Activated CD4-positive, alpha-beta T cell treated with anti-CD3 and anti-CD28 coated beads, Interleukin-2, amount 50 U/mL, for 16 hours (primary cell): ENCODE measurements around the gene GAS7.
"Not testable (repeated sequence)": the region's sequence is repeated elsewhere in the genome, so short reads cannot be mapped to it uniquely, and the experiment has no call there.

Experiments used
- DNase-seq: peaks from one replicate; pipeline ENCODE4 v3.0.0-alpha.2; 2020

The GAS7 gene

DNA sequence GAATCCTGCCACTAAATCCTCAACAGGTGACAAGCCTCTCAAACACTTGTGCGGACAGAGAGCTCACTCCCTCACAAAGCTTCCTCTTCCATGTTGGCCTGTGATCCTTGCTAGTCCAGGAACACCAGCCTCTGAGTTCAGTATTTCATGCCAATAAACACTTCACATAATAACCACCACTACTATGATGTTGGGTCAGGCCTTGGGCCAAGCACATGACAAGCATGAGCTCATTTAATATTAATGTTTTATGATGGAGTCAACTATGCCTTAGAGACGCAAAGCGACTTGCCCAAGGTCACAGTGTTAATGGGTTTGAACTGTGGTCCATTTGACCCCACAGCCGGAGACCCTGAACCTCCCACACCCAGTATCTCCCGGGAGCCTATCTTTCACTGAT, 129.1 kb downstream of the GAS7 start:
- DNase-seq, result no peak

DNA sequence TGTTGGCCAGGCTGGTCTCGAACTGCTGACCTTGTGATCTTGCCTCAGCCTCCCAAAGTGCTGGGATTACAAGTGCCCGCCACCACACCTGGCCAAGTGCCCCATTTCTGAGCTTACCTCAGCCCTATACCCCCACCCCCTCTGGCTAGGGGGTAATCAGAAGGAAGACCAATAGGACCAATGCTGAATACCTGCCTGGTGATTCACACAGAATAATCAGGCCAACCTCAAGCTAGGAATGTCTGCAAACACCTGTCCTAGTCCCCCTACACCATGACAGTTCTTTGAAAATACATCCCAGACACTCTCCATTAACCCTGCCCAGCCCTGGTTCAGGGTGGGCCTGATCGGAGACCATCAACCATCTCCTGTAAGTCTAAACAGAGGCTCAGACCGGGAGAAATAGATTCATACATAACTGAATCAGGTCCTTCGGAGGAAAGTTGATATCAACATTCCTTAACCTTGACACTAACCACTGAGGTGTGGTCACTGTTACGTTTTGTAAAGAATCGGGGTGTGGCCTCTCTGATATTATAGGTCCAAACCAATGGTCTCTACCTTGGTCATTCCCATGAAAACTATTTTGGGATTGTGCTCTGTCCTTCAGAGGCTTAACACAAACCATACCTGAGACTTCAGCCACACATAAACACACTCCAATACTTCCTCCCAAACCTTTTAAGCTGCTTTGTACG, 130.8 kb downstream of the GAS7 start:
- DNase-seq, result no peak

DNA sequence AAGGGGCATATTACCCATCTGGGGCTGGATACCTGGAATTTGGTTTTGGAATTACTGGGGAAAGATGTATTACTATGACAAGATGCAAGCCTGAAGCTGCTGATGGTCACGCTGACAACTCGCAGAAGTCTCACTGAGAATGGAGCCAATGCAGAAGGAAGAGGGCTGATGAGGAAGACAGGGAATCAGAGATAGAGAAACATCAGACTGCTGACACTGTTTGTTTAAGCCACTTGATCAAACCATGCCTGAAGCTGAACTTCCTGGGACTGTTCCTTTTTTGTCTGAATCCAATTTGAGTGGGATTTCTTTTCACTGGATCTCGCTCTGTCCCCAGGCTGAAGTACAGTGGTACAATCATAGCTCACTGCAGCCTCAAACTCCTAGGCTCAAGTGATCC, 133.9 kb downstream of the GAS7 start:
- no peak for DNase-seq

DNA sequence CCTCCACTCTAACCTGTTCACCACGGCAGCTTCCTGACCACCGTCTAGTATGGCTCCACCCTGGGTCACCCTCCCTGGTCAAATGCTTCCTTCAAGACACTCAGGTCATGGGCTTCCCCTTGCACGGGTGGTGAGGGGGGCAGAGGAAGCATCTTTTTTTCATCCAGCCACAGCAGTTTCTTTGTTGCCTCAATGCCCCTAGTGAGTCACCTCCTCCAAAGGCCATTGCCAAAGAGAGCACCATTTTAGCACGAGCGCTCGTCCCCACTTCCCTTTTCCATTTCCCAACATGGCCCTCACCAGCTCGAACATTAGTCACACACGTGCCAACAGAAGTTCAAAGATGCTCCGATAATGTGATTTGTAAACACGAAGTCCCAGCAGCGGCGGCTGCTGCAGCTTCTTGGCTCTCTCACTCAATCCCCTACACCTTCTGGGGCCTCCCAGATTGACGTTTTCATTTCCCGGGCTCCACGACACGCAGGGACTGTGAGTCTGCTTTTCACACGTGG, 134.6 kb downstream of the GAS7 start:
- DNase-seq, result no peak

DNA sequence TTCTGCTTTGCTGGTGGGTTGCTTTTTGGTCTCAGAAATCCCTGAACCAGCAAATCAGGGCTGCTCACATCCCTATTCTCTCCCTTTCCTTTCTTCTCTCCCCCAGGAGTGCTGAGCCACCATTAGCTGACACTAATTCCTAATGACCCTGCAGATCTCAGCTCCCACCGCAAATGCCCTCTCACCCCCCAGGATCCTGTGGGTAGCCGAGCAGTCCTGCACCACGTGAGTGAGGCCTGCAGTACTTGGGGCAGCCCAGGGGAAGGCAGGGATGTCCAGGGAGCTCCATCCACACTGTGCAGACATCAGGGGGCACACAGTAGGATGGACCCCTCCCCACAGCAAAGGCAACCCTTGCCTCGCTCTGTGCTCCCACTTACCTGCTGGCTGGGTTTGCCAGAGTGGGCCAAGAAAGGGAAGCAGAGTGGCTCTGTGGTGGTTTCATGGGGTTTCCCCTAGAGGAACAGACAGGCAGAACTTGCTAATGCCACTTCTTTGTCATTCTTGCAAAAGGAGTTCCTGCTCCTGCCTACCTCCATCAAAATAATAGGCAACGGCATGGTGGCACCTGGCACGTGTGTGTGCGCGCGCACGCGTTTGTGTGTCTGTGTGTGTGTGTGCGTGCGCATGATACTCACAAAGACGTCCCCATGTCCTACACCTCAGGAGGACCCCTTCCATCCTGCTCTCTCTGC, 135.6 kb downstream of the GAS7 start:
- no peak for DNase-seq

DNA sequence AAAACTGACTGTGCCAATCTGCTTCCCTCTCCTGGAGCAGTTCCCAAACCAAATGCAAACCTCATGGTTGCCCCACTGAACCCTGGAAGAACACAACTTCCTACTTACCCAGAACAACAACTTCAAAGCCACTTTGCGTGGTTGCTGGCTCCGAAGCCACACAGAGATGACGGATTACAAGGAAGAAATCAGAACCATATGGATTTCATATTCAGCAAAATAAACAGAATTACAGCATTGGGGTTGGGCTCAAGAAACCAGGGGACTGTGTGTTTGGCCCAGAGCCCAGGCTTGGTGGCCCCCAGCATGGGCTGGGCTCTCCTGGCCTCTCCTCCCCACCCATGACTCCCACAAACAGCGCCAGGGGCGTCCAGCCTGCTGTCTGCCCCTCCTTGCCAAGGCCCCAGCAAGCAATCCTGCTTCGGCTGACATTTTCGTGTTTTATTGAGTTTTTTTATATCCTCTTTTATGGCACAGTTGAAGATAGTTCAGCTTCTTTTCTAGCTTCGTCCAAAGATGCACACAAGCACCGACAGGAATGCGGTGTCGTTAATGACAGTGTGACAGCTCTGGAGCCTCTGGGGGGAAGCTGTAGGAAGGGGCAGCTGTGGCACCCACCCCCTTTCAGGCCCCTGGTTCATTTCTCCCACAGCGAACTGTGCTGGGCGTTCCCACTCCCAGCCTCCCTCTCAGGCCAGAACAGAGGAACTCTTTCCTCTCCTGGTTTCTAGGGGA, 137.1 kb downstream of the GAS7 start:
- DNase-seq, result no peak

DNA sequence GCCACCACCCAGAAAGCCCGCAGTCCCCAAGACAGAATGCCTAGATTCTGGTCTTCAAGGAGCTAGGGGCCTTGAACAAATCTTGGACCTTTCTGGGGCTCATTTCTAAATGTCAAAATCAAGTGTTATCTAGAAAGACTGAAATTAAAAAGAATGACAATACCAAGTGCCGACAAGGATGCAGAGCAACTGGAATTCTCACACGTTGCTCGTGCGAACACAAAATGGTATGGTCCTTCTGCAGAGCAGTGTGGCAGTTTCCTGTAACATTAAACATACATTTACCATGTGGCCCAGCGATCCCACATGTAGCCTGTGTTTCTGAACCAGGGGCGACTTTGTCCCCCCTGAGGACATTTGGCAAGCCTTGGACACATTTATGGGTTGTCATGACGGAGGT, 137.9 kb downstream of the GAS7 start:
- DNase-seq, result no peak

DNA sequence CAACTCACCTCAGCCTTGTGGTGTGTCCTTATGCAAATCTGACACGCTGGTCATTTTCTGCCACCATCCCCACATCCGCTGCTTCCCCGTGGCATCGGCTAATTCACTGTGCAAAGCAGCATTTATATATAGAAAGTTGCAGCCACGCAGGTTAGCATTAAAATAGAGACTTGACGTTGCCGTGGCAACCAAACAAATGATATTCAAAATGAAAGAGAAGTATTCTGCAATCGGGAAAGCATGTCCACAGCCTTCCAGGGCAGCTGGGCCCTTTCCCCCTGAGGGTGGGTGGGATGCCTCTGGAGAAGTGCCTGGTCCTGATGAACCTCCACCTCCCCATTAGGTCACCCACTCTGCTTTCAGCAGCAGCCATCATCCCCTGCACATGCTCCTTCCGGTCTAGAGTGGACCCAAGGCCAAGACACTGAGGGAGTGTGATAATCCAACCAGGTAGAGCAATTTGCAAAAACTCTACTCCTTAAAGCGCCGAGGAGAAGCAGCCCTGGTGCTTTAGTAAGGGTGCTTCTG, 138.7 kb downstream of the GAS7 start:
- DNase-seq, result no peak

DNA sequence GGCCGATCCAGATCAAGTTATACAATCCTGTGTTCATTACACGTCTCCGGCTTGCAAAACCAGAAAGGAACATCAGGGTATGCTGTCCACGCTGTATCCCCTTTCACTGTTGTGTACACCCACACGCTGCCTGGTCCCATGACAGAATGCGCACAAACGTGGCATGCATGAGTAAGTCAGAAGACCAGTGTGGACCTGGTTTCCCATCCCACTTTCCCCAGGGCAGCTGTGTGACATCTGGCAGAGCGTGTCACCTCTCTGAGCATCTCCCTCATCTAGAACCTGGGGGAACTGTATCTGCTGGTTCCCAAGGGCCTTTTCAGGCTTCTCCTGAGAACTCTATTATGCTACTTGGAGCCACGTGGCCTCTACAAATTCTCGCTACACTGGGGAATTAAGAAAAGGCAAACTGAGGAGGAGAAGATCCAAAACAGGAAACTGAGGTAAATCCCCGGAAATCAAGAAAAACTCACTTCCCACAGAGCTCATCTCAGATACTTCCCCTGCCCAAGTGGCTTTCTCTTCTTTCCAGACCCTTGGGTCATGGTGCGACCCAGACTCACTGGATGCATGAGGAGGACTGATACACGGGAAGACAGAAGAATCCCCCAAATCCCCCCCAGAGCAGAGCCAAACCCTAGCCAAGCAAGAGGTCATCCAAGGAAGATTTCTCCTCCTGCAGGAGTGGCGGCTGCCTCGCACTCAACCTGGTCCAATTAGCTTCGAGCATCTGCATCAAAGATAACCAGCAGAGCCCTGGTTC, 139.3 kb downstream of the GAS7 start:
- no peak for DNase-seq

DNA sequence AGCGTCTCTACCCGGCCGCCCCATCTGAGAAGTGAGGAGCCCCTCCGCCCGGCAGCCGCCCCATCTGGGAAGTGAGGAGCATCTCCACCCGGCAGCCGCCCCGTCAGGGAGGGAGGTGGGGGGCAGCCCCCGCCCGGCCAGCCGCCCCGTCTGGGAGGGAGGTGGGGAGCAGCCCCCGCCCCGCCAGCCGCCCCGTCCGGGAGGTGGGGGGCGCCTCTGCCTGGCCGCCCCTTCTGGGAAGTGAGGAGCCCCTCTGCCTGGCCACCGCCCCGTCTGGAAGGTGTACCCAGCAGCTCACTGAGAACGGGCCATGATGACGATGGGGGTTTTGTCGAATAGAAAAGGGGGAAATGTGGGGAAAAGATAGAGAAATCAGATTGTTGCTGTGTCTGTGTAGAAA, 140.9 kb downstream of the GAS7 start:
- DNase-seq, result not testable (repeated sequence)

DNA sequence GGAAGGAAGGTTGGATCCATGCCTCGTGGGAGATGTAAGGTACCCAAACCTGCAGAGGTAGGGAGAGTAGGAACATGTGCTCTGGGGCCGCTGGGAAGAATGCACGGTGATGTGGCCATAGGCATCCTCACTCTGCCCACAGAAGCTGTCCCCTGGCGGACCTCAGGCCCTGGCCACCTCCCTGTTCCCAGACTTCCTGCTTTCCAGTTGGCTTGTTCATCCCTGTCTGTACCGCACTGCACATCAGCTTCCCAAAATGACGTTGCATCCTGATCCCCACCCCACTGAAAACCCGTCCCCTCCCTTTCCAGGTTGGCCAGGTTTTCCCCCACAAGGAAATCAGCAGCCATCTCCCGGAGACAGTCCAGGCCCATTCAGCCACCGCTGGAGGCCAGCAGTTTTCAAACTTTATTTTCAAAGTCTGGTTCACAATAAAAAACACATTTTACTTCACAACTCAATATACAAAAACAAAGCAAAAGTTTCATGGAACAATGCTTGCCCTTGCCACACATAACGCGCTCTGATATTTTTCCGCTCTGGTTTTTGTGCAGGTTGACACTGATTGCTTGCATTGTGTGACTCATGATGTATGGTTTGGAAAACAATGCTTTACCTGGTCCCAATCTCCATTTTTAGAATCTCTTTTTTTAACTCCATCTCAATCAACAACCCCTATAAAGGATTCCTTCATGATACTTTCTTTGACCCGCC, 143.0 kb downstream of the GAS7 start:
- no peak for DNase-seq

DNA sequence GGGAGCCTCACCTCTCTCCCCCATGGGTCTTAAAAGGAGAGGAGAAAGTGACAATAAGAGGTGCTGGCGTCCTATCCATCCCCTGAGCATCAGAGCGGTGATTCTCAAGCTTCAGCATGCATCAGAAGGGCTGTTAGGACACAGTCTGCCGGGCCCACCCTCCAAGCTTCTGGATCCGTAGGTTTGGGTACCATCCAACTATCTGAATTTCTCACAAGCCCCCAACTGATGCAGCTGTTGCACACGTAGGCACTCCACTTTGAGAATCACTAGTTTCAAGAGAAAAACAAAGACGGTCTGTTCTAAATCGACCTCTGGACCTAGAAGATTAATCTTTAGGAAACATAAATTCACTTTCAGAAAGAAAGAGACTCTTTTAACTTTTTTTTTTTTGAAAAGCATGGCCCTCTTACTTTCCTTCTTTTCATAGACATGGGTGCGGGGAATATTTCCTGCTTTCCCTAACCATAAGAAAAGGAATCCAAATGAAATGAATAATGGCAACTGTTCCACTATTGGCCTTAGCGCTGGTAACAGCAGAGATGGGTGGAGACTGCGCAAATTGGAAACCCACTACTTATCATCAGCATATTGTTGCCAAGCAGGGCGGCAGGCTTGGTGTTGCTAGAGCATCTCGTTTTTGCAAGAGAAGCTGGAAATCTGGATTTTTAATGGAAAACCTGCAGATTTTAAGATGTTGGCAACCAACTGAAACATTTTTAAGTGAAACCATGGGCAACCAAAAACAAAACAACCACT, 144.4 kb downstream of the GAS7 start:
- DNase-seq, result no peak

DNA sequence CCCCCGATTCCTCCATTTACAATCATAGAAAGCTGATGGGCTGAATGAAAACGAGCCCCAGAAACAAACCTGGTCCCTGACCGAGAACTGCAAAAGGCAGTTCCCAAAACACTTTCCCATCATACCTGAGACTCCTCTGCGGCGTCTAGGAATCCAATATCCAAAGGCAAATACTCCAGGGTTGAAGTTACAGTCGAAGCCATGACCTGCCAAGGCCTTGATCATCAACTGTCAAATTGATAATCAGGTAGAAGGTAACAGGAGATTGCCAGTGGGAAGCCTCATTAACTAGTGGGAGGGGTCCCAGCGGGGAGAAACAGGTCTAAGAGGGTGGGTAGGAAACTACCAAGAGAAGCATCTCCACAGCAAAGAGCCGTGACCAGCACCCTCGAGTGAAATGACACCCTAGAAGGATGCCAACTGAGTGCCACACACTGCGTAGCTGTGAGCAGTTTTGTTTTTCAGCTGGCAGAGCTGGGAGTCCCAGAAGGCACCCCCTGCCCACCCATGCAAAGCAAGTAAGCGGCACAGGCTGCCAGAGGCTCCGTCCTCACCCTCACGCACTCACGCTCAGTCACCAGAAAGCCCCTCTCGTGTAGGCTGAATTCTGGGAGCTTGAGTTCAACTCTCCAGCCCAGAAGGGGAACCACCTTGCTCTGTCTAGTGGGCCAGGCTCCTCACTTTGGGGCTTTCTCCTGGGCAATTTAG, 146.1 kb downstream of the GAS7 start:
- DNase-seq, result no peak

DNA sequence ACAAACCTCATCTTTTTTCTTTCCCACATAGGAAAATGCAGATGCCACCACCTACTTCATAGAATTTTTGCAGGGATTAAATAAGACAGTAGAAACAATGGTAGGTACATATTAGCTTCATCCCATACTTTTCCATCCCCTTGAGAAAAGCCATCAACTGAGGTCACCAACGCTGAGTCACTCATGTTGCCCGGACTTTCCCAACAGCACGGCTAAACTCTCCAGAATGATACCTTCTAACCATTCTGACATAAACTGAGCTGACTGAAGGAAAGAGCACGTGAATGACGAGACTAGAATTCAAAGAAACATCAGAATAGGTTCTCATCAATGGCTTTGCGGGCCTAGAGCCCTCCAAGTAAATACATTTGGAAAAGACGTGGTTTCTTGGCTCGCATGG, 147.3 kb downstream of the GAS7 start:
- DNase-seq, result no peak

DNA sequence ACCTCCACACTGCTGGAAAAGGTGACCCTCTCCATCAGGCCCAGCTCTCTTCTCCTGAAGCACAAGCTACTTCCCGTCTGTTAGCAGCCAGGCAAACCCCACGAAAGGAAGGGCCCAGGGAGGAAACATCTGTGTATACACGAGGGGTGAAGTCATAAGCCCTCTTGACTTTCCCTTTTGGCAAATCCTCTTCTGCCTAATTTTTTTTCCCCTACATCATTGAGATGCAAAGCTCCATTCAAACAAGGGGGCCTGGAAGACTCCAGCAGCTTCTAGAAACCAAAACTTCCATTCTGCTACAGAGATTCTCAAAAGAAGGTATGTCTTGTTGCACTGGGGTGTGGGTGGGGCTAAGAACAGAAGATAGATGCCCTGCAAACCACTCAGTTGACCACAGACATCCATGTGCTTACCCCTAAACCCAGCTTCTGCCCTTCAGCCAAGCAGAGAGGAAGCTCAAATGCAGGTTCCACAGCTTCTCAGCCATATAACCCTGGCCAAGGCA, 147.8 kb downstream of the GAS7 start:
- DNase-seq, result no peak

DNA sequence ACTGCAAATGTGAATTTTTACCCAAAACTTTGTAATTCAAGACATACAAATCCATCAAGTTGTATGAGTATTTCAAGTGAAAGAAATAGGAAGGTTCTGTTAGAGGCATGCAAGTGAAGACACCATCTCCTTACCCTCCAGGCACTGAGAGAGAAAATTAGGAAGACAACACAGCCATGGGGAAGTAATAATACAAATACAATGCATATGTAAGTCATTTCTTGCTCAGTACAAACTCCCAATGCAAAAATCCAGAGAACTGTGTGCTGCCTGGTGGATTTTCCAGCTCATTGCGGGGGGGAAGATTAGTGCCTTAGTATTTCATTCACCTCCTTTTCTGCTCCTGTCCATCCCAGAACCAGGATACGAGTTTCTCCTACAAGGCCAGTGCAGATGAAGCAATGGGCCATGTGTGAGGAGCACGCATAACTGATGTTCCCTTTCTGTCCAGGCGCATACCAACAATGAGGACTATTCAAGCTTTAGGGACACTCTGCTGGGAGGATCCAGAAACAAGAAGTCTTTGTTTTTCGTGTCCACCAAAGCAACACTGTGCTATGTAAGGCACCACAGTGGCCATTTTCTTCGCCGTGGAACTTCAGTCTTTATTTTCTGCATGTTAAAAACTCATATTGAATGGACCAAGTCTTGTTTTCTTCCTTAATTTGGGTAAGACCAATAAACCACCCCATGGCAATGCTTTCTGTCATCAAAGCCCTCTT, 149.6 kb downstream of the GAS7 start:
- no peak for DNase-seq

DNA sequence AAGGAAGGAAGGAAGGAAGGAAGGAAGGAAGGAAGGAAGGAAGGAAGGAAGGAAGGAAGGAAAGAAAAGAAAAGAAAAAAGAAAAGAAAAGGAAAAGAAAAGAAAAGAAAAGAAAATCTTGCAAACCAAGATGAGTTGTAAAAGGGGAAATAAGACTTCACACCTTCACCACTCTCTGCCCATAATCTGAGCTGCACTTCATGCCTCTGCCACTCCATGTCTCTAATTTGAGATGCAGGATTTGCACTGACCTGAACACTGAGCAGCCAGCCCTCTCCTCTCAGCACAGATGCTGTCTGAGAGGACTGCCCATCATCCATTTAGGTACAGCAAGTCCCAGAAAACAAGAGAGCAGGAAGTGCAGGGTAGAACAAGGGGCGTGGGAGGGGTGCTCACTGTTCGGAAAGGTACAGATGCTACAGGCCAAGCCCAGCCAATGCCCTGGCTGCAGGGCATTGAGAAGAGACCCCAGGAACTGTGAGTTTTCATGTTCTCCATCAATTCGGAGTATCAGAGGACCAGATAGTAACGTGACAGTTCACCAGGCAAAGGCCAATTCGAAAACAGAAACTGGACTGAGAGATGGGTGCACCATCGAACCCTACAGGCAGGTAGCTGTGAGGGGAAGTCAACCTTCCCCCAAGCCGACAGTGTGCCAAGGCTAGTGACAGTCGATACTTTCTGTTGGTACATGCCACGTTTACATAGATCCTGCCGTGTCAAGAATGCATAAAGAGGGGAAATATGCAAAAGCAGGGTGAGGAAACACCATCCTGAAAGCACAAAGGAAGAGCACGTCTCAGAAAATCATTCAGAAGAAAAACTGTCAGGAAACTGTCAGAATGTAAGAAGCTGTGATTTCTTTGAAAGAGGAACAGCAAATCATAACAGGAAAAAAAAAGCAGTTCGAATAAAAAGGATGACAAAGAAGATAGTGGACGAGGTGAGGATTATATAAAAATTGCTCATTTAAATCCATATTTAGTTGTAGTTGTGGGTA, 151.3 kb downstream of the GAS7 start:
- no peak for DNase-seq

DNA sequence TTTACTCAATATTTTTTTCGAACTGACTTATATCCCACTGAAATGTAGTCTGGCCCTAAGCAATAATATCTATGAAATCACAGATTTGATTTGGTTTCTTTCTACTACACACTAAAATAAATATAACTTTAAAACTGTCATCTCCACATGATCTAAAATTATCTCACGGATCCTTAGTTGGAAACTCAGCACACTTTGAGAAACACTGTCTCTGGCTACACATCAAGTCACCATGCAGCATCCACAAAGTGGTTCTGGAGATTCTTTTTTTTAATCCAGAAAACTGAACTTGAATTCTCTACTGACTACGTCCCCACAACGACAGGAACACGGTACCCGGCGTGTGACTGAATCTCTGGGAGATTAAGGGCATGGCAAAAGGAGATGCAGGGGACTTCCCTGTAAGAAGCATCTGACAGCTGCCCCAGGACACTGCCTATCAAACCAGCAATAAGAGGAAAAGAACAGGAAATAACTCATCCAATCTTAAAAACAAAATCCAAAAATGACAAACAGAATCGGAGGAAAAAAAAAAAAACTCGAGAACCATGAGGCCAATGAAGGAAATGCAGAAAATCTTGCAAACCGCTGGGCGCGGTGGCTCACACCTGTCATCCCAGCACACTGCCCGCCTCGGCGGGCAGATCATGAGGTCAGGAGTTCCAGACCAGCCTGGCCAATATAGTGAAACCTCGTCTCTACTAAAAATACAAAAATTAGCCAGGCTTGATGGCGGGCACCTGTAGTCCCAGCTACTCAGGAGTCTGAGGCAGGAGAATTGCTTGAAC, 152.3 kb downstream of the GAS7 start:
- DNase-seq, result no peak
